M059J (cell line): ENCODE data around the gene PLIN3. TPM values are rescaled to one million over a fixed set of nuclear protein-coding genes. Genes with fewer than 3 reads are reported as not detected.
"Not testable (repeated sequence)": the region's sequence is repeated elsewhere in the genome, so short reads cannot be mapped to it uniquely, and the experiment has no call there.

Experiments used
- DNase-seq: peaks from one replicate; pipeline ENCODE4 v3.0.0-alpha.2; 2012; ENCODE audit warnings: low read depth
- total RNA-seq: library from RNA; depleted of rRNA; stranded (reverse); fragments of >200 nt; shearing (Covaris generic); gene quantifications from 2 replicates; pipeline ENCODE4 v1.2.3, GENCODE V29; 2014; rRNA removed

The PLIN3 gene
- total RNA-seq = 165 and 222 TPM in 2 replicates

DNA sequence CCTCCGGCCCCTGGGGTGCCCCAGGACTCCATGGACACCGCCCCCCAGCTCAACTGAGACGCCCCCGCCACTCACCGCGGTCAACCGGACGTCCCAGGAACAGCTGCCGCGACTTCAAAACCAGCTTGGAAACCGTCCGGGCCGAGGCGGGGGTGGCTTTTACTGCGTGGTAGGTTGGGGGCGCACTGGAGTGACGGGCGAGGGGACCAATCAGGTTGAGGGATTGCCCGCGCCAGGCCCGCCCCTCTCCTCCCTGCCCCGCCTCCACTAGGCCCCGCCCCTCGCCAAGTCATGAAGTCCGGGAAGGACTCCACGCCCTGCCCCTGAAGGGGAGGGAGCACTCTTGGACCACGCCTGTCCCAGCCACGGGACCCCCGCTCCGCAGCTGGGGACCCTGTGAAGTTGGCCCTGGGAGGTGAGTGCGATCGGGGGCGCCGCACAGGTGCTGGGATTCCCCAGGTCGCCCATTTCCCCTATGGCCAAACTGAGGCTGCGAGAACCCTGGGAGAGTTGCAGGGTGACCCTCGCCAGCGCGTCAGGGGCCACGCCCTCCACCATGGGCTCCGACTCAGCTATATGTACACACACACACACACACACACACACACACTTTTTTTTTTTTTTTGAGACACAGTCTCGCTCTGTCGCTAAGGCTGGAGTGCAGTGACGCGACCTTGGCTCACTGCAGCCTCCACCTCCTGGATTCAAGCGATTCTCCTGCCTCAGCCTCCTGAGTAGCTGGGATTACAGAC is at the start of gene PLIN3:
TSS of gene PLIN3 (minus strand) at position 134 of the 752 bp plus-strand sequence. CDS start 6,273 bp downstream, outside the sequence.
- peak; percentile 92 for DNase-seq

DNA sequence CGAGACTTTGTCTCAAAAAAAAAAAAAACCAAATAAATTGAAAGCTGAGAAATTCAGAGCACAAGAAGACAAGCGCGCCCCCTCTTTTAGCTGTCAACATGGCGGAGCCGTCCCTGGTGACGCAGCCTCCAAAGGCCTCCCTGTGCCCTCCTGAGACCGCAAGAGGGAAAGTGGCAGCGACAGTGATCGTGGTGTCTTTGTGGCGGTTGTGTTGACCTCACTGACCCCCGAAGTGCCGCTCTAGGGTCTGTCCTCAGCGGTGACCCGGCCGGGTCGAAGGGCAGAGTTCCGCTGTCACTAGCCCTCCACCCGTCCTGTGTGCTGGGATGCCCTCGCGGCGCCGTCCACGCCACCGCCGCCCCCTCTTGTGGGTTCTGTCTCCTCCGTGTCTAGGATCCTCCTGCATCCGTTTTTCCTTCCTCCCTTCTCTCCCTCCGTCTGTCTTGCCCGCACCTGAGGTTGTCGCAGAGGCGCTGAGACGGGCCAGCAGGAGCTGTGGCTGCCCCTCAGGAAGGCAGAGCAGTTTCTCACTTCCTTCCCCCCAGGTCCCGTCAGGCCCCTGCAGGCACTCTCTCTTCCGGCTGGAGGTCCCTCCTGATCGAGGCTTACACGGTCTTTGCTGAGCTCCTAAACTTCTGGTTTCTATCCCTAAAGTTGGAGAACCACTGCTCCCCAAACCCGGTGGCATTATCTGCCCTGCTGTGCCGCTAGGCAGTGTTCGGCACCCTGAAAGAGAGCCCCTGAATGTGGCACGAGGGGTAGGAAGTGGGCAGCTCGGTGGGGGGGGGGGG is 49.0 kb upstream of the PLIN3 start:
- DNase-seq = no peak

- DNase-seq = peak; percentile 95
These were observed 47.5 kb upstream of the PLIN3 start for GRCh38 chr19:4914736-4915501.

DNA sequence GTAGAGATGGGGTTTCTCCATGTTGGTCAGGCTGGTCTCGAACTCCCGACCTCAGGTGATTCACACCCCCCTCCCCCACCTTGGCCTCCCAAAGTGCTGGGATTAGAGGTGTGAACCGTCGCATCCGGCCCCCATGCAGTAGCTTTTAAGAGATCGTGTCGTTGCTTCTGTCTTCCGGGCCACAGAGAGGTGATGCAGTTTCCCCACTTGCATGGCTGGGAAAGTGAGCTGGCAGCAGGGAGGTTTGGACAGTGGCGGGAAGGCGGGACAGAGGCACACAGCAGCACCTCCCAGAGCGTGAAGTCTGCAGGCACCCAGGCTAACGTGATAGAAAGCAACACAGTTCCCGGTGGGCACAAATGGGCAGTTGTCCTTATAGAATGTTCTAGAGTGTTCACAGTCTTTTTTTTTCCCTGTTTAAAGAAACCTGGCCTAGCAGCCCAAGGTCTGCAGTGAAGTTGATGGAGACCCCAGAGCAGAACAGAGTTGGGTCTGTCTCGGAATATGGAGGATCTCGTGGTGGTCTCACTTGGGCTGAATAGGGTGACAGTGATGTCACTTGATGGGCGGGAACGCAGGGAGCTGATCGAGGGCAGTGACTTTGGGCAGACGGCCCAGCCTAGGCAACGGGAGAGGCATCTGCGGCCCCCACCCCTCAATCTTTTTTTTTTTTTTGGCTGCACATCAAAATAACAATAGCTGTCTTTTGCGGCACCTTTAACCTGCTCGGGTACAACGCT is 46.7 kb upstream of the PLIN3 start:
- peak; percentile 65 for DNase-seq

- peak; percentile 100 for DNase-seq
These were observed 44.6 kb upstream of the PLIN3 start for GRCh38 chr19:4911786-4912672.

- DNase-seq = peak; percentile 40
These were observed 43.8 kb upstream of the PLIN3 start for GRCh38 chr19:4911314-4911713.

DNA sequence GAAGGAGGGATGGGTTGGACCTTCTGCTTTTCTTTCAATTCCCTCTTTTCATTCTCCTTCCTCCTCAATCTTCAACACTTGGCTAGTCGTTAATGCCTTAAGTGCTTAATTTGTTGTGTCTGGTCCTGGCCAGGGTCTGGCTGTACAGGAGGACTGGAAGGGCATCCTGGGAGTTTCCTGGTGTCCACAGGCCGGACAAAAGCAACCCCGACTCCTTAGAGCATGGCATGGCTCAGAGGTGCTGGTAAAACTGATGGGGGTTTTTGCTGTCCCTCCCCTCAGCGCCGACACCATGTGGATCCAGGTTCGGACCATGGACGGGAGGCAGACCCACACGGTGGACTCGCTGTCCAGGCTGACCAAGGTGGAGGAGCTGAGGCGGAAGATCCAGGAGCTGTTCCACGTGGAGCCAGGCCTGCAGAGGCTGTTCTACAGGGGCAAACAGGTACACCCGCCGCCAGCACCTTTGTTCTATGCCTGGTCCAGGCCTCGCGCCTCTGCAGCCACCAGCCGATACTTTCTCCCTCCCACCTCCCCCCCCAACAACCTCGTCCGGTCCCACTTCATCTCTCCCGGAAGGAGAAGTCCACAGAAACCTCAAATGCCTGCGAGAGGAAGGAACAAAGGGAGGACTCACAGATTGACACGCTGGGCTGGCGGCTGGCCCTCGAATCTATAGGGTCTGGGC is 43.3 kb upstream of the PLIN3 start:
- DNase-seq = peak; percentile 80

DNA sequence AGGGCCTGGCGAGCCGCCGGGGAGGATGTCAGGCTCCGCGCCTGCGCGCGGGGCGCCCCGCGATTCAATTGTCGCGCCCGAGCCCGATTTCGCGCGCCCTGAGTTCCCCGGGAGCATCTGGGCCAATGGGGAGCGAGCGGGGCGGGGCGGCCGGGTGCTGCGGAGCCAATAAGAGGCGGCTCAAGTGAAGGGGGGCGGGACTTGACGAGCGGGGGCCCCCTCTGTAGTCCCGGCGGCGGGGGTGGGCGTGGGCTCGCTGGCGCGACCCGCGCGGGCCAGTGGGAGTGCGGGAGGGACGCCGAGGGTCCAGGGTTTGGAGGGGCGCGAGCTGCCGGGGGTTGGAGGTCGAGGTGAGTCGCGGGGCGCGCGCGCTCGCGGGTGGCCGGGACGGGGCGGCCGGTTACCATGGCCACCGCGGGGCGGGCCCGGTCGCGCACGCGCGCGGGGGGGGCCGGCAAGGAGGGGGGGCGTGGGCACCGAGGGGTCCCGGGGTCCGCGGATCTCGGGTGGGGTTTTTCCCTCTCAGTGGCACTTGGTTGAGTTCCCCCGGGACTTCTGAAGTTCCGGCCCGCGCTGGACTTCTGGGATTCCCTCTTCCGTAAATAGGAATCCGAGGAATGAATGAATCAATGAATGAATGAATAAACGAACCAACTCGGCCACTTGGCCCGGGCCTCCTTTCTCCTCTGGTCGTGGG is 42.6 kb upstream of the PLIN3 start:
- peak; percentile 92 for DNase-seq

GRCh38 chr19:4909156-4909896 is 41.9 kb upstream of the PLIN3 start, which contains the start of gene UHRF1:
Gene UHRF1, plus strand, starts transcription at chr19:4909501. Its CDS starts 1,385 bp downstream, at chr19:4910886.
- DNase-seq = peak; percentile 57

DNA sequence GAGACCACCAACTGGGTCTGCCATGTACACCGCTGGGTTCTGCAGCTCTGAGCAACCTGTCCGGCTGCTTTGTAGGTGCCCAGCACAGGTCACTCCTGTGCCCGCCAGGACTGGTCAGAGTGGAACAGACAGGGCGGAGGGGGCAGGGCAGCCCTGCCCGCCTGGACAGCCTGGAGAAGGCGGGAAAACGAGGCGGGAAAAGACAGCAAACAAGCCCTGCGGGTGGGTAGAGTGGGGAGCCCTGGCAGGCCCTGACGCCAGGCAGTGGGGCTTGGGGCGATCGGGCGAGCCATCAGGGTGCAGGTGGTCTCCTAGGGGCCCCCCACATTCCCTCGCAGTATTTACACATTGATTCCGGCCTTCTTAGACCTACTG is 41.3 kb upstream of the PLIN3 start:
- DNase-seq = no peak

DNA sequence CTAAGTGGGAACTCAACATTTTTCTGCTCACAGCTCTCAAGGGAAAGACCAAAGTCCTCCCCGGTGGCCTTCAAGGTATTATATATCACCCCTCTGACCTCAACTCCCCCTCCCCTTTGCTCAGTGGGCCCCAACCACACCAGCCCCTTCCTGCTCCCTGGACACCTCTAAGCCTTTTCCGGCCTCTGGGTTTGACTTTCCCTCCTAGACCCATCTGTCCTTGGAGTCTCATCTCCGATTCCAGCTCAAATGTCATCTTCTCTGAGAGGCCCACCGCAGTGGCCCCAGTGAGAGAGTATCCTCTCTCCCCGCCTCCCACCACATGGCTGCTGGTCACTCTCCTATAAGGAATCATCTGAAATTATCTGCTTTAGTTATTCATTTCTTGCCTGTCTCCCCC is 40.9 kb upstream of the PLIN3 start:
- no peak for DNase-seq

GRCh38 chr19:4906963-4907362 is 39.5 kb upstream of the PLIN3 start:
- no peak for DNase-seq

DNA sequence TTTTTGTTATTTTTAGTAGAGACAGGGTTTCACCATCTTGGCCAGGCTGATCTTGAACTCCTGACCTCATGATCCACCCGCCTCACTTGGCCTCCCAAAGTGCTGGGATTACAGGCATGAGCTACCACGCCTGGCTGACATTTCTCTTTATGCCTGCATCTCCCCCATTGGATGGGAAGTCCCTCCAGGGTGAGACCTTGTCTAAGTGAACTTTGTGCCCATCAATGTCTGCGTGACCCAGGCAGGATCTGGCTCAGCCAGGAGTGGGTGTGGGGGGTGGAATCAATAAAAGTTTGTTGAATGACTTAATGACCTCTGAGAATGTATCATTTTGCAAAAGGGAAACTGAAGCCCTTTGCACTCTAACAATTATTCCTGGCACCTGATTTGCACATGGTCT is 37.0 kb upstream of the PLIN3 start:
- DNase-seq = no peak

- no peak for DNase-seq
These were observed 35.3 kb upstream of the PLIN3 start, which contains the start of gene ARRDC5 for GRCh38 chr19:4902796-4903195. Gene ARRDC5, minus strand, starts transcription at chr19:4902896. Its CDS starts 71 bp downstream, at chr19:4902825.

GRCh38 chr19:4900879-4901278 is 33.4 kb upstream of the PLIN3 start:
- not testable (repeated sequence) for DNase-seq

GRCh38 chr19:4897146-4897545 is 29.7 kb upstream of the PLIN3 start:
- DNase-seq = no peak

GRCh38 chr19:4896372-4896771 is 28.9 kb upstream of the PLIN3 start:
- peak; percentile 79 for DNase-seq

DNA sequence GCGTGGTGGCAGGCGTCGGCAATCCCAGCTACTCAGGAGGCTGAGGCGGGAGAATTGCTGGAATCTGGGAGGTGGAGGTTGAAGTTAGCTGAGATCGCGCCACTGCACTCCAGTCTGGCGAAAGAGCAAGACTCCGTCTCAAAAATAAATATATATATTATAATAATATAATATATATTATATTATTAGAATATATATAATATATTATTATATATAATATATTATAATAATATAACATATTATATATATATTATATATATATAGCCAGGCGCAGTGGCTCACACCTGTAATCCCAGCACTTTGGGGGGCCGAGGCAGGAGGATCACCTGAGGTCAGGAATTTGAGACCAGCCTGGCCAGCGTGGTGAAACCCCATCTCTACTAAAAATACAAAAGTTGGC is 25.5 kb upstream of the PLIN3 start:
- DNase-seq = not testable (repeated sequence)
